Umbilical cord (tissue), 2 donors: ENCODE measurements around the gene KRTAP4-6. TPM values are rescaled to one million over a fixed set of nuclear protein-coding genes. Genes with fewer than 3 reads are reported as not detected.
"Not testable (repeated sequence)": the region's sequence is repeated elsewhere in the genome, so short reads cannot be mapped to it uniquely, and the experiment has no call there.

Experiments
- DNase-seq: peaks from one replicate; pipeline ENCODE4 v3.0.0-alpha.2; 2015; ENCODE audit warnings: low spot score
- total RNA-seq: library from RNA; depleted of rRNA; stranded (reverse); fragments of >200 nt; gene quantifications from one replicate; pipeline ENCODE4 v1.2.3, GENCODE V29; 2014; ENCODE audit warnings: low replicate concordance; ENCODE audit not compliant: insufficient read depth

The KRTAP4-6 gene
- total RNA-seq, 1 donor from 2014 or later, result 1.2 TPM

- no peak for DNase-seq
Measured at GRCh38 chr17:41107941-41108450, 32.3 kb downstream of the KRTAP4-6 start.

- DNase-seq, result not testable (repeated sequence)
Measured at GRCh38 chr17:41105347-41105746, 35.0 kb downstream of the KRTAP4-6 start, which contains the start of gene KRTAP4-9. KRTAP4-9 (plus strand) TSS chr17:41105389; CDS start chr17:41105389, 0 bp downstream.

GRCh38 chr17:41104386-41105038, 35.8 kb downstream of the KRTAP4-6 start:
- not testable (repeated sequence) for DNase-seq

- DNase-seq, result no peak
Measured at GRCh38 chr17:41103896-41104295, 36.4 kb downstream of the KRTAP4-6 start.

- DNase-seq, result no peak
Measured at GRCh38 chr17:41101586-41102259, 38.6 kb downstream of the KRTAP4-6 start, which contains the start of gene KRTAP4-16. KRTAP4-16 (minus strand) TSS chr17:41102209; CDS start chr17:41102209, 0 bp downstream.

GRCh38 chr17:41099682-41100480, 40.5 kb downstream of the KRTAP4-6 start:
- DNase-seq, result peak; percentile 22

GRCh38 chr17:41098481-41098880, 41.9 kb downstream of the KRTAP4-6 start:
- no peak for DNase-seq

- no peak for DNase-seq
Measured at GRCh38 chr17:41098042-41098441, 42.3 kb downstream of the KRTAP4-6 start, which contains the start of gene KRTAP4-8. KRTAP4-8 (minus strand) TSS chr17:41098142; CDS start chr17:41098084, 58 bp downstream.

- no peak for DNase-seq
Measured at GRCh38 chr17:41096055-41096454, 44.3 kb downstream of the KRTAP4-6 start.

Other genes with a start within 250 kb of the KRTAP4-6 start
- 24.3 TPM for gene KRT23, start 202.9 kb downstream of the KRTAP4-6 start, total RNA-seq
- gene KRT39, start 173.6 kb downstream of the KRTAP4-6 start, total RNA-seq, result 2.4 TPM
- gene KRT40, start 156.2 kb downstream of the KRTAP4-6 start, total RNA-seq, result not detected
- gene KRTAP3-3, start 146.4 kb downstream of the KRTAP4-6 start, total RNA-seq, result not detected
- gene KRTAP3-2, start 140.6 kb downstream of the KRTAP4-6 start, total RNA-seq, result 31.1 TPM
- not detected for gene KRTAP3-1, start 131.4 kb downstream of the KRTAP4-6 start, total RNA-seq
- not detected for gene KRTAP1-5, start 113.3 kb downstream of the KRTAP4-6 start, total RNA-seq
- gene KRTAP1-4, start 110.3 kb downstream of the KRTAP4-6 start, total RNA-seq, result not detected
- gene KRTAP1-3, start 105.7 kb downstream of the KRTAP4-6 start, total RNA-seq, result not detected
- not detected for gene KRTAP1-1, start 99.1 kb downstream of the KRTAP4-6 start, total RNA-seq
- gene KRTAP2-1, start 93.2 kb downstream of the KRTAP4-6 start, total RNA-seq, result not detected
- 8.4 TPM for gene KRTAP2-2, start 85.3 kb downstream of the KRTAP4-6 start, total RNA-seq
- 20.5 TPM for gene KRTAP2-3, start 80.4 kb downstream of the KRTAP4-6 start, total RNA-seq
- not detected for gene KRTAP2-4, start 74.7 kb downstream of the KRTAP4-6 start, total RNA-seq
- gene KRTAP4-7, start 56.4 kb downstream of the KRTAP4-6 start, total RNA-seq, result not detected
- not detected for gene KRTAP4-8, start 42.4 kb downstream of the KRTAP4-6 start, total RNA-seq
- not detected for gene KRTAP4-16, start 38.3 kb downstream of the KRTAP4-6 start, total RNA-seq
- not detected for gene KRTAP4-9, start 35.2 kb downstream of the KRTAP4-6 start, total RNA-seq
- 3.4 TPM for gene KRTAP4-11, start 22.2 kb downstream of the KRTAP4-6 start, total RNA-seq
- gene KRTAP4-12, start 16.4 kb downstream of the KRTAP4-6 start, total RNA-seq, result not detected
- gene KRTAP4-5, start 9.3 kb upstream of the KRTAP4-6 start, total RNA-seq, result 5.5 TPM
- 2.6 TPM for gene KRTAP4-4, start 20.2 kb upstream of the KRTAP4-6 start, total RNA-seq
- 1.4 TPM for gene KRTAP4-3, start 27.7 kb upstream of the KRTAP4-6 start, total RNA-seq
- gene KRTAP4-2, start 37.7 kb upstream of the KRTAP4-6 start, total RNA-seq, result not detected
- 1.9 TPM for gene KRTAP4-1, start 44.4 kb upstream of the KRTAP4-6 start, total RNA-seq
- gene KRTAP9-1, start 49.3 kb upstream of the KRTAP4-6 start, total RNA-seq, result 1.4 TPM
- not detected for gene KRTAP9-2, start 86.1 kb upstream of the KRTAP4-6 start, total RNA-seq
- gene KRTAP9-3, start 91.9 kb upstream of the KRTAP4-6 start, total RNA-seq, result not detected
- not detected for gene KRTAP9-8, start 97.5 kb upstream of the KRTAP4-6 start, total RNA-seq
- gene KRTAP9-4, start 109.1 kb upstream of the KRTAP4-6 start, total RNA-seq, result 1.2 TPM
- gene KRTAP9-9, start 114.8 kb upstream of the KRTAP4-6 start, total RNA-seq, result not detected
- not detected for gene KRTAP9-6, start 124.8 kb upstream of the KRTAP4-6 start, total RNA-seq
- not detected for gene KRTAP9-7, start 135.2 kb upstream of the KRTAP4-6 start, total RNA-seq
- not detected for gene KRTAP29-1, start 162.3 kb upstream of the KRTAP4-6 start, total RNA-seq
- not detected for gene KRTAP16-1, start 168.8 kb upstream of the KRTAP4-6 start, total RNA-seq
- not detected for gene KRTAP17-1, start 175.2 kb upstream of the KRTAP4-6 start, total RNA-seq
- gene KRT33A, start 210.3 kb upstream of the KRTAP4-6 start, total RNA-seq, result 1.4 TPM
- not detected for gene KRT33B, start 229.3 kb upstream of the KRTAP4-6 start, total RNA-seq
- gene KRT34, start 241.8 kb upstream of the KRTAP4-6 start, total RNA-seq, result not detected